HuH-7.5 (cell line): ENCODE data around the gene RHBG.
A peak's percentile ranks its signal among the peaks of the same experiment; 100 is the strongest.
"Not testable (repeated sequence)": the region's sequence is repeated elsewhere in the genome, so short reads cannot be mapped to it uniquely, and the experiment has no call there.

Experiments
- DNase-seq: peaks from one replicate; pipeline ENCODE4 v3.0.0; 2011; ENCODE audit warnings: low spot score

RHBG gene

GRCh38 chr1:156365754-156366153 lies 3.3 kb upstream of the RHBG start:
- DNase-seq: no peak

GRCh38 chr1:156366378-156367166 lies 2.4 kb upstream of the RHBG start:
- DNase-seq: no peak

GRCh38 chr1:156367383-156368156 lies 1.4 kb upstream of the RHBG start:
- DNase-seq: no peak

- DNase-seq: no peak
Measured at GRCh38 chr1:156368157-156368658, 803 bp upstream of the RHBG start.

GRCh38 chr1:156369685-156370286 lies 775 bp downstream of the RHBG start:
- DNase-seq: not testable (repeated sequence)

GRCh38 chr1:156371553-156372264 lies 2.7 kb downstream of the RHBG start:
- DNase-seq: no peak

GRCh38 chr1:156372265-156372586 lies 3.2 kb downstream of the RHBG start:
- DNase-seq: no peak

GRCh38 chr1:156372876-156373275 lies 3.9 kb downstream of the RHBG start:
- DNase-seq: no peak

- no peak for DNase-seq
Measured at GRCh38 chr1:156373546-156373945, 4.5 kb downstream of the RHBG start.

GRCh38 chr1:156376146-156376545 lies 7.1 kb downstream of the RHBG start:
- DNase-seq: no peak

GRCh38 chr1:156376958-156377919 lies 8.2 kb downstream of the RHBG start:
- no peak for DNase-seq

- no peak for DNase-seq
Measured at GRCh38 chr1:156378557-156378956, 9.5 kb downstream of the RHBG start.

- no peak for DNase-seq
Measured at GRCh38 chr1:156379420-156380165, 10.6 kb downstream of the RHBG start.

- DNase-seq: no peak
Measured at GRCh38 chr1:156382561-156382960, 13.6 kb downstream of the RHBG start.

- DNase-seq: peak; percentile 90
Measured at GRCh38 chr1:156383023-156383422, 14.0 kb downstream of the RHBG start.

GRCh38 chr1:156384007-156384406 lies 15.0 kb downstream of the RHBG start:
- no peak for DNase-seq

GRCh38 chr1:156384658-156385057 lies 15.6 kb downstream of the RHBG start:
- no peak for DNase-seq

GRCh38 chr1:156385534-156386031 lies 16.6 kb downstream of the RHBG start:
- peak; percentile 86 for DNase-seq

- DNase-seq: no peak
Measured at GRCh38 chr1:156386134-156386901, 17.3 kb downstream of the RHBG start.
